ENCODE data around the gene CMTM3. TPM values are rescaled to one million over a fixed set of nuclear protein-coding genes. Genes with fewer than 3 reads are reported as not detected.
"Not testable (repeated sequence)": the region's sequence is repeated elsewhere in the genome, so short reads cannot be mapped to it uniquely, and the experiment has no call there.

The CMTM3 gene
- total RNA-seq, 1 experiment from 2014 or later, result 25.5 TPM

DNA sequence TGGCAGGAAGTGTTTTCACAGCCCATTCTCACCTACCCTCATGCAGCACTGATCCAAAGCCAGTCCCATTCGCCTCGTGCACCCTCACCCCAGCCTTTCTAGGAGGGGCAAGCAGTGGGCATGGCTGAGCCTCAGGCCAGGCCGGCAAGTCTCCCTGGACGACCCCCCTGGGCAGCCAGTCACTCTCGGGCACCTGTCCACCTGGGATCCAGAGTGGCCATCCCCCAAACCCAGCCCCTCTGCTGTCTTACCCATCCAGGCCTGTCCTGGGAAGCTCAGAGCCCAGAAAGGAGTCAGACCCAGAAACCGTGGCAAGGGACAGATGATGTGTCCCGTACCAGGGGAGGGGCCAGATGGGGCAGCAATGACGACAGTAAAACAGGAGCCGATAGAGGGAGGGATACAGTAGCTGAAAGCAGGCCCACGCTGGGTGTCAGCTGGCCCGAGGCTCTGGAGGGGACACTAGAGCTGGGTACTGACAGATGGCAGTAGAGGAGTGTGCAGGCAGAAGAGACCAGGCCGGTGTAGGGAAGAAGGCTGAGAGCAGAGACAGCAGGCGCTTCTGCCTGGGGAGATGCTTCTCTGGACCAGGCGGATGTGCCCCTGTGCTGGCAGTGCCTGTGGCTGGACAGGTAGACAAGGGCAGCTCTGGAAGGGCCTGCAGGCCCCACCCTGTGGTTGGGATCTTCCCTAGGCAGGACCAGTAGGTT is 5.8 kb downstream of the CMTM3 start:
- peaks cover 26% of the 10 kb centered on the region for H3K4me1 Mint-ChIP-seq (ENCODE audit: low read depth, unreplicated experiment)
- no peak for DNase-seq
- H3K27me3 Mint-ChIP-seq (ENCODE audit: insufficient read depth, unreplicated experiment), result no peaks in the 10 kb centered on the region
- H3K27ac Mint-ChIP-seq (ENCODE audit: unreplicated experiment), result peak overlapping the region; percentile 64
- TF ChIP-seq, protein P1, sequence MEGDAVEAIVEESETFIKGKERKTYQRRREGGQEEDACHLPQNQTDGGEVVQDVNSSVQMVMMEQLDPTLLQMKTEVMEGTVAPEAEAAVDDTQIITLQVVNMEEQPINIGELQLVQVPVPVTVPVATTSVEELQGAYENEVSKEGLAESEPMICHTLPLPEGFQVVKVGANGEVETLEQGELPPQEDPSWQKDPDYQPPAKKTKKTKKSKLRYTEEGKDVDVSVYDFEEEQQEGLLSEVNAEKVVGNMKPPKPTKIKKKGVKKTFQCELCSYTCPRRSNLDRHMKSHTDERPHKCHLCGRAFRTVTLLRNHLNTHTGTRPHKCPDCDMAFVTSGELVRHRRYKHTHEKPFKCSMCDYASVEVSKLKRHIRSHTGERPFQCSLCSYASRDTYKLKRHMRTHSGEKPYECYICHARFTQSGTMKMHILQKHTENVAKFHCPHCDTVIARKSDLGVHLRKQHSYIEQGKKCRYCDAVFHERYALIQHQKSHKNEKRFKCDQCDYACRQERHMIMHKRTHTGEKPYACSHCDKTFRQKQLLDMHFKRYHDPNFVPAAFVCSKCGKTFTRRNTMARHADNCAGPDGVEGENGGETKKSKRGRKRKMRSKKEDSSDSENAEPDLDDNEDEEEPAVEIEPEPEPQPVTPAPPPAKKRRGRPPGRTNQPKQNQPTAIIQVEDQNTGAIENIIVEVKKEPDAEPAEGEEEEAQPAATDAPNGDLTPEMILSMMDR (IDR thresholded peaks at IDR 0.05; ENCODE audit: insufficient read depth in 1 of 2, low read depth in 1 of 2, low read length in 1 of 2, severe bottlenecking in 1 of 2, unreplicated experiment in 1 of 2), result no peak
- H3K4me3 Mint-ChIP-seq (ENCODE audit: unreplicated experiment), result no peak overlapping the region
- peaks cover 83% of the 10 kb centered on the region for H3K36me3 Mint-ChIP-seq (ENCODE audit: insufficient read depth, unreplicated experiment)
- no peaks in the 10 kb centered on the region for H3K9me3 Mint-ChIP-seq (ENCODE audit: unreplicated experiment)
- ChIA-PET POLR2A (no interaction called here), CTCF (interaction anchor here (1.0 to 2.3 kb wide), 3 partner anchors 40 to 258 kb away, joined by 3 to 21 read pairs (median 4); no protein-coding TSS in a partner anchor)
- no peak overlapping the region for H3K4me3 ChIP-seq (ENCODE audit: low read depth, low read length)
- H3K36me3 ChIP-seq (ENCODE audit: control insufficient read depth, insufficient read depth, low read length), result peaks cover 2% of the 10 kb centered on the region
- H3K4me1 ChIP-seq, result peaks cover 24% of the 10 kb centered on the region
- intact Hi-C loops (cut with micrococcal nuclease; ENCODE audit: unreplicated experiment), result no loop called here
- no peaks in the 10 kb centered on the region for H3K9me3 ChIP-seq
- no TSS peak for BruUV-seq (replicated peaks)
- no peaks in the 10 kb centered on the region for H3K27me3 ChIP-seq (replicated peaks; ENCODE audit: control insufficient read depth, insufficient read depth, low read length)

DNA sequence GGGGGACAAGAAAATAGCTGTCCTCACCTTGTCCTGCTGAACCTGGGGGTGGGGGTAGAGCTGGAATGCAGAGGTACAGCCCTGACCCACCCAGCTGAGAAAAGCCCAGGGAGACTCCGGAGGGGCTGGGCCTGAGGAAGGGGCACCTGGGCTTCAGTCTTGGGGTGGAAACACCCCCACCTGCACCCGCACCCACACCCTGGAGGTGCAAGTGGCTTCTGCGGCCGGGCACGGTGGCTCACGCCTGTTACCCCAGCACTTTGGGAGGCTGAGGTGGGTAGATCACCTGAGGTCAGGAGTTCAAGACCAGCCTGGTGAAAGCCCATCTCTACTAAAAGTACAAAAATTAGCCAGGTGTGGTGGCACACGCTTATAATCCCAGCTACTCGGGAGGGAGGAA is 7.4 kb downstream of the CMTM3 start:
- CTCF ChIA-PET; DNase-seq; H3K27ac Mint-ChIP-seq (ENCODE audit: unreplicated experiment); H3K4me3 ChIP-seq (ENCODE audit: low read depth, low read length); H3K4me3 Mint-ChIP-seq (ENCODE audit: unreplicated experiment); POLR2A ChIA-PET; H3K36me3 ChIP-seq (ENCODE audit: control insufficient read depth, insufficient read depth, low read length); H3K9me3 ChIP-seq; H3K27me3 Mint-ChIP-seq (ENCODE audit: insufficient read depth, unreplicated experiment); H3K9me3 Mint-ChIP-seq (ENCODE audit: unreplicated experiment); H3K27me3 ChIP-seq (replicated peaks; ENCODE audit: control insufficient read depth, insufficient read depth, low read length); intact Hi-C loops (cut with micrococcal nuclease; ENCODE audit: unreplicated experiment); BruUV-seq (replicated peaks): not testable (repeated sequence)
- Mint-ChIP-seq H3K4me1 (ENCODE audit: low read depth, unreplicated experiment) (peaks cover 17% of the 10 kb centered on the region), H3K36me3 (ENCODE audit: insufficient read depth, unreplicated experiment) (peaks cover 87% of the 10 kb centered on the region)
- peaks cover 13% of the 10 kb centered on the region for H3K4me1 ChIP-seq

- Histone ChIP-seq H3K36me3 (ENCODE audit: control insufficient read depth, insufficient read depth, low read length) (peaks cover 6% of the 10 kb centered on the region), H3K4me1 (peaks cover 13% of the 10 kb centered on the region), H3K4me3 (ENCODE audit: low read depth, low read length) (no peak overlapping the region), H3K27me3 (replicated peaks; ENCODE audit: control insufficient read depth, insufficient read depth, low read length) (no peaks in the 10 kb centered on the region), H3K9me3 (no peaks in the 10 kb centered on the region)
- Mint-ChIP-seq H3K27ac (ENCODE audit: unreplicated experiment) (no peak overlapping the region), H3K4me3 (ENCODE audit: unreplicated experiment) (no peak overlapping the region), H3K9me3 (ENCODE audit: unreplicated experiment) (no peaks in the 10 kb centered on the region), H3K4me1 (ENCODE audit: low read depth, unreplicated experiment) (peaks cover 17% of the 10 kb centered on the region), H3K36me3 (ENCODE audit: insufficient read depth, unreplicated experiment) (peaks cover 90% of the 10 kb centered on the region), H3K27me3 (ENCODE audit: insufficient read depth, unreplicated experiment) (no peaks in the 10 kb centered on the region)
- no TSS peak for BruUV-seq (replicated peaks)
- no peak for DNase-seq
- CTCF ChIA-PET, result no interaction called here
- intact Hi-C loops (cut with micrococcal nuclease; ENCODE audit: unreplicated experiment), result no loop called here
- POLR2A ChIA-PET, result no interaction called here
- TF ChIP-seq, protein P1 (IDR thresholded peaks at IDR 0.05; ENCODE audit: insufficient read depth in 1 of 2, low read depth in 1 of 2, low read length in 1 of 2, severe bottlenecking in 1 of 2, unreplicated experiment in 1 of 2), result no peak
Measured at GRCh38 chr16:66612422-66612821, 7.9 kb downstream of the CMTM3 start.

Measured in Caco-2 (cell line).